Measurements from ENCODE around the gene HDLBP.

The HDLBP gene

DNA sequence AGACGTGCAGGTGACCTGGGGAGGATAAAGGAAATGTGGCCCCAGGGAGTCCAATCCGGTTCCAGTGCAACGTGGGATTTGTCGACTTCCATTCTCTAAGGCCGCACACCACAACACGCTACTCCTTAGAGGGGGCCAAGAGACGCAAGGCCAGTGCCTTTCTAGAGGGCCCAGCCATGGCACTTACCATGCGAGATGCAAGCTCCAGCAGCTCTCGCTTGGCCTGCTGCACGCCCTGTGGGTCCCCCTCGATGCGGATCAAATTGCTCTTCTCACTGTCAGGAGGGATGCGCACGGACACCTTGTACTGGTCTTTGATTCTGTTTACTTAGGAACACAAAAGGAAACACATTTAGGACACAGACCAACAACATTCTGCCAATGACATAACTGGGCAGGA, 65.8 kb downstream of the HDLBP start:
- DNase-seq = no peak

DNA sequence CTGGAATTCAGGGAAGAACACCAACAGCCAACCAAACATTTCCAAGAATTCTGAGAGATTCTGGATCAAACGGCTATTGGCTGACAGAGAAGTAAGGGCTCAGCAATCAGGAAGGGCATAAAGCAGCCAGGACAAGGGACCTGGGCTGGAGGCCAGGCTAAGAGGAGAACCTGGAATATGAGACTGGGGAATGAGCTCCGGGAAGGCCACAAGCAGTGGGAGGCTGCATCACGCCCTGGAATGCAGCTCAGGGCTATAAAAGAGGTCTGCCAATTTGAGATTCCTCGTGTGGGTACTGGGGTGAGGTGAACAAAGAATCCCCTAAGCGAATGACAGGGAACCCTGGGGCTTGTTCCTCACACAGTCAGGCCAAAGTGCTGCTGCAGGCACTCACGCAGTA, 66.6 kb downstream of the HDLBP start:
- DNase-seq = no peak

DNA sequence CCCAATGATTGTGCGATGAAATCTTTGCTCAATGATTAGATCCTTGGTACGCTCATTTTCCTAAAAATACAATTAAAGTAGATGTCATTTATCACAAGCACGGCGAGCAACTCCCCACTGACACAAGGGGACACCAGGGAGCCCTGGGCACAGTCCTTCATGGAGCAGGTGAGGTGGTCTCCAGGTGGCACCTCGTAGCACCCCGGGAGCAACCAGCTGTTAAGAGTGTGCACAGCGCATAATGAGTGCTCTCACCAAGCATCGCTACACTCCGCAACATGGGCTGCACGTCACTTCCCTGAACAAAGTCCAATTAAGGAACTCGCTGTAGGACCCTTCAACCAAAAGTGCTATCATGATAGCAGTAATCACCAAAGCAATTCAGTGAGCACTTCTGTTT, 67.2 kb downstream of the HDLBP start:
- no peak for DNase-seq

DNA sequence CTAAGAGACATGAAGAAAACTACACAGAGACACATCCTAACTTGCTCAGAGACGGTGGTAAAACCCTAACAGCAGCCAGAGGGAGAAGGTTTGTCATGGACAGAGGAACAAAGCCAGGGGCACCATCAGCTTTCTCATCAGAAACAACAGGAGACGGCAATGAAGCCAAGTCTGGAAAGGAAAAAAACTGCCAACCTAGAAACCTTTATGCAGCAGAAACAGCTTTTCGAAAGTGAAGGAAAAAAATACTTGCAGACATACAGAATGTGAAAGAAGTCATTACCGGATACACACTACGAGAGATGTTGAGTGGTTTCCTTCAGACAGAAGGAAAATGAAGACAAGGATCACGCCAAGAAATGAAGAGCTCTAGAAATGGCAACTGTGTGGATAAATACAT, 71.1 kb downstream of the HDLBP start:
- no peak for DNase-seq

DNA sequence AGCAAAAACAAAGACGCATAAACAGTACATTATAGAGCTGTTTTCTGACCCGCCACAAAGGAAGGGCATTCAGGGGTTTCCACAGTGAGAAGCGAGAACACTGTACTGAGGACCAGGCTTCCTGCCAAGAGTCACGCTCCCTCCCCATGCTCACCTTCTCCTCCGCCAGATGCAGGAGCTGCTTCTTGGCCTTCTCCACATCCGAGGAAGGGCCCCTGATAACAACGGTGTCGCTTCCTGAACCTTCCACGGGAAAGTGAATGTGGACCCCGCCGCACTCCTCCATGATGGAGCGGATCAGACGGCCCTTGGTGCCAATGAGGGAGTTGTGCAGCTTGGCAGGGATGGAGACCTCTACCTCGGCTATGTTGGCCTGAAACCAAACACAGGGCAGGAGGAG, 73.2 kb downstream of the HDLBP start:
- DNase-seq = no peak

DNA sequence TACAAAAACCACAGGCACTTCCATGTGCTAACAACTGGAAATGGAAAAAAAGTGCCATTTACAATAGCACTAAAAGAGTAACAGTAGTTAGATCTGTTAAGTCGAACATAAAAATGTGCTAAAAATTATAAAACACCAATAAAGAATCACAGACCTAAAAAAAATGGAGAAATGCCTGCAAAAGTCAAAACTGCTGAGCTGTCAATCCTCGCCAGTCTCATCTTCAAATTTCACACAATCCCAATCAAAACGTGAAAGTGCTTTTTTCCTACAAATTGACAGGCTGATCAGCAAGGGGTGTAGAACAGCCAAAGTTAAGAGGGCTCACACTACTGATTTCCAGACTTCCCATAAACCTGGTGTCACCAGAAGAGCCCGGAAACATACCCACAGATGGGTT, 73.8 kb downstream of the HDLBP start:
- DNase-seq = no peak

DNA sequence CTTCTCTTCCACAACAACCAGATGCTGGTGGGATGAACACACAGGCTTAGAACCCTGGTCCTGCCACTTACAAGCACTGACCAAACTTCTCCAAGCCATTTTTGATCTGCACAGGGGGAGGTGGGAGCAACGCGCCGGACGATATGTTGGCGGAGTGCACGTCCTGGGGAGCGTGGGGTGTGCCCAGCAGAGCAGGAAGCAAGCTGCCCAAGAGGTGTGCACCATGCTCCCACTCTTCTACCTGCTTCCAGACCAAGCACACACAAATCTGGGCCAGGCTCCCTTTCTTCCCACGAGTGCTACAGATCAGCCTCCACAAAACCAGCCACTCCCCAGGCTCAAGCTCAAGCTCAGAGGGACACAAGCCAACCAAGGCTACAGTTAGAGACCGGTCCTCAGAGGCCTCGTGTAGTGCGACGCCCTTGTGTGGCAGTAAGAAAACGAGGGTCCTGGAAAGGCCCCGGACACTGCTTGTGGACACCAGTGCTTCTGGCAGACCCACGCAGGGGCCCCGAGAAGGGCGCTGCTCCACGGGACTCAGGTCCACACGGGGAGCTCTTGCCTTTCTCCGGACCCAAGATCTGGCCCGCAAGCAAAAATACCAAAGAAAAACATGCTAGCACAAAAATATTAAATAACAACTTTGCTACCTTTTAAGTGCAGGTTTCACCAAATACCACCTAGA, 75.0 kb downstream of the HDLBP start:
- DNase-seq = no peak

DNA sequence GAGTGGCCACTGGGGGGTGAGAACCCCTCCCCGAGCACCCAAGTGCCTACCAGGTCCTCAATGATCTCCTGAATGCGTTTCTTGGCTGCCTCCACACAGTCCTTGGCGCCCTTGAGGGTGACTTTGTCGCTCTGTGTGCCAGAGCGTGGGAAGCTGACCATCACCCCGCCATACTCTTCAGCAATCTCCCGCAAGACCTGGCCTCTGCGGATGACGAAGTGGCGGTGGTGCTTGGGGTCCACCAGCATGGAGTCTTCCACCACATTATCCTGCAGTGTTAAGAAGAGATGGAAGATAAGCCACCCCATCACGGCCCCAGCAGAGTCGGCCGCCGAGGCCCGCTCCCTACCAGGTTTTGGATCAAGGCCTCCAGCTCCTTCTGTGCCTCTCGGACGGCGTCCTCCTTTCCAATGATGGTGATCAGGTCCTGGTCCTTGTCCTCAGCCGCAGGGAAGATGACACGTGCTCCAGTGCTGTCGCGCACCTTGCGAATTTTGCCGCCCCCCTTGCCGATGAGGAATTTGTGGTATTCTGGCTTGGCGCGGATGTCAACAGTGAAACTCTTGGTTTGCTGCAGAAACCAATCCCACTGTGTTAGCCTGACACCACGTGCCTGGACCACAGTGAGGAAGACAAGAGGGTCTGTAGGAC, 75.8 kb downstream of the HDLBP start:
- DNase-seq = no peak

DNA sequence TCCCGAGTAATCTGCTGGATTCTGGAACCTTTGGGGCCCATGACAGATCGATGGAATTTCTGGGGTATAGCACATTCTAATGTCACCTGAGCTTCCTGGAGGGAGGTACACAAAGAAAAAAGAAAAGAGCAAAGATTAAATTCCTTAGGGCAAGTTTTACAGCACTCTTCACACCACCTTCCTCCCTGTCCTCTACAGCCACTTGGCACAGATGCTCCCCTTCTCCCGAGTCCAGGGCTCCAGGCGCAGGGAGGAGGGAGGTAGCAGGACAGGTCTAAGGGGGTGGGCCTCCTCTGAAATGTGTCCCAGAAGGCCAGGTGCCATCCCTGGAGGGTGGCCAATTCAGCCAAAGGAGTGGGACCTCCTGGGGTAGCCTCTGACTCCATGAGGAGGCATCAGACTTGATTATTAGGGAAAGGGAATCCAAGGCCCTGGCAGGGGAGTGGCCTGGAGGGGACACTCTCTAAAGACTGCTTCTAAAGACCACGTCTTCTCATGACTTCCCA, 76.7 kb downstream of the HDLBP start:
- DNase-seq = no peak

DNA sequence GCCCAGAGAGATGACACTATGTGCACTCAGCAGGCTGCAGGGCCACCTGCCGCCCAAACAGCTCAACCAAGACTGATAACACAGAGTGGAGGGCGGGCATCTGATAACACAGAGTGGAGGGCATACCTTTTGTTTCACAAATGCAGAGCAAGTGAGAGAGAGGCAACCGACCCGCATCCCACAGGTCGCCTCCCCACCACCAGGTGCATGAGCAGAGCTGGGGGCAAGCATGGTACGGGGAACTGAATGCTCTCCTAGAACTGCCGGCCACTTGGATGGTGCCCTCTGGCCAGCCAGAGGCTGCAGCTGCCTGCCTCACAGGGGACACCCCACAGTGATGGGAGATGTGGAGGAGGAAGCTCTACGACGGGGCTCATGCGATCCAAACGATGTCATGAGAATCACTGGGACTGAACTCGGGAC, 77.5 kb downstream of the HDLBP start:
- DNase-seq = no peak

DNA sequence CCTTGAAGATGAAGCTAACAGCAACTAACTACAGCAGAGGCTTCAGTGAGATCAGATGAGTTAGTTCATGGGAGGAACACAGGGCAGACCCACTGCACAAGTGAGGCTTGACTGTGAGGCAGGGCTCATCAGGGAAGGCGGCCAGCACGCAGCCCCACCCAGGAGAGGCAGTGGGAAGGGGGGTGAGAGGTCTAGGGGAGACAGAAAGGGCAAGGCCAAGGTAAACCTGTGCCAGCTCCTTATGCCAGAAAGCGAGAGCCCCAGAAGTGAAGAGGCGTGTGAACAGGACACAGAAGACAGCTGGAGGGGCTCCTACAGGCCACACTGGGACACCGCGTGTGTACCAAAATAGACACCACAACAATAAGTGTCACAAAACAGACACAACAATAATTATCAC, 78.4 kb downstream of the HDLBP start:
- DNase-seq = no peak

DNA sequence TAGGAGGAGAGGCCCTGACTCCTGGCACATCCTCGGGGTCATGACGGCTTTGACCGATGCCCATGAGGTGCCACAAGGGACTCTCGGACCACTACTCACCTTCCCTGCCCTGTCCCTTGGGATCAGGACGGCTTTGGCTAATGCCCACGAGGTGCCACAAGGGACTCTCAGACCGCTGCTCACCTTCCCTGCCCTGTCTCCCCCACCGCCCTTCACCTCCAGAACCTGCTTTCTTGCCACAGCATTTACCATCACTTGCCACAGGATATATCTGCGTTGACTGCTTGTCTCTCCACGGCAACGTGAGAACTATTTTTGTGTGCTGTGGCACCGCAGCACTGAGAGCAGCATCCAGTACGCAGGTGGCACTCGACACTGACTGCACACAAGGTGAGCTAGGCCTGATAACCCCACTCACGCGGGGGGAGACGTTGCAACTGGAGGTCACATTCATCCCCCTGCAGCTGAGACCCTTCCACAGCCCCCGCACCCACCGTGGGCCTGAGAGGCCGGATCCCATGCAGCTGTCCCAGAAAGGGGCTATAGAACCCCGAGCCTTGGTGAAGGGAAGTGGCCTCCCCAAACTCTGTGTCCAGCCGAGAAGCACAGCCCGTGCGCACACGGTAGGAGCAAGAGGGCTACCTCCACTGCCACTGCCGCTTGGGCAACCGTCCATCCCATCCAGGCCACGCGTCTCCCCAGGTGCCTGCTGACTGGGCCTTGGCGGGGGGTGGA, 79.4 kb downstream of the HDLBP start:
- no peak for DNase-seq

DNA sequence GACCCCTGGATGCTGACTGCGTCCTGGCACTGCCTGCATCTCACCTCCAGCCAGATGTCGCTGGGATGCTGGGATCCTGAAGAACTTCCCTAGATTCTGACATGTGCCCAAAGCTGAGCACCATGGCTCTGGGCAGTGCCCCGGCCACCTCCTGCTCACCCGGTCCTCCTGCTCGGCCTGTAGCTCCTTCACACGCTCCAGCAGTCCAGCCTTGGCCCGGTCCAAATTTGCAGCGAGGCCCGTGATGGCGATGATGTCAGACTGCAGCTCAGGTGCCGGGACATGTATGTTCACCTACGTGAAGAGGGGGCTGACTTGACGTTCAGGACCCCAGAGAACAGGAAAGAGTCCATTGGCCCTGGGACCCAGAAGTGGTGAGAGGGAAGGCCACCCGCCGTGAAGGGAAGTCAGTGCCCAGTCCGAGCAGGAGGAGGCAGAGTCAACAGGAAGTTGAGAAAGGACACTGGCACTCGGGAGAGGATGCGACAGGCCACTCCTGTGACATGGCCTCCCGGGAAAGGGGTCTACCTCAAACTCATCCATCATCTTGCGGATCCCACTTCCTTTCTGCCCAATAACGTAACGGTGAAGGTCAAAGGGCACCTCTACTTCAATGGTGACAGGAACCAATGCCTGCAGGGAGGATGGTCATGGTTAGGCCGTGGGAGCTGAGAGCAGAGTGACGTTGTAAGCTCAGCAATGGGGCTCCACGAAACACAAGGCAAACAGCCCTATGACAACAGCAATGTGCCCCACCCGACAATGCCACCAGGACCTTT, 80.3 kb downstream of the HDLBP start:
- DNase-seq = no peak

DNA sequence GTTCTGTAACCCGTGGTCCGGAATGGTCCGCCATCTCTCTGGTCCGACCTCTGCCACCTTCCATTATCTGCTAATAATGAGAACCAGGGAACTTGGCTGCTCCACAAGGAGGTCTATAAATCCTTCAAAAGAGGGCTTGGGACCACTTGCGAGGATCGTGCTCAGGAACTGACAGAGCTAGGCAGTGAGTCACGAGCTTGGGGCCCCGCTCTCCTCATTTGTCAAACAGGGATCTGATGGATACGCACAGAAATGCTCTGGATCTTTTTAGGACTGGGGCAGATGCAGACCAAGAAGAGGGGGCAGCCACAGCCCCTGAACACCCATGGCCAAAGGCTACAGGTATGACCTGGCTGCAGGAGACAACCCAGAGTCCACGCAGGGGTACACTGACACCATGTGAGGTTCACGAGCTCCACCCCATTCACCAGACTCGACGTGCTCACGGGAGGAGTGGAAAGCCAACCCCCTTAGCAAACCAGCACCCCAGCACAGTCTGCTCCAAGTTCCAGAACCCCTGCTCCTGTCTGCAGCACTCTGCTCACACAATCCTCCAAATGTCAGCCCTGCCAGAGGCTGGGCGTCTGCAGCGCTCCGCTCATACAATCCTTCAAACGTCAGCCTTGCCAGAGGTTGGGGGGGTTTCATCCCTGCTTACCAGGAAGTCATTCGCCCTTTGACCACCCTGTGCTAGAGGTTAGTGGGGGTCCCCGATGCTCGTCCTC, 81.2 kb downstream of the HDLBP start:
- DNase-seq = no peak

DNA sequence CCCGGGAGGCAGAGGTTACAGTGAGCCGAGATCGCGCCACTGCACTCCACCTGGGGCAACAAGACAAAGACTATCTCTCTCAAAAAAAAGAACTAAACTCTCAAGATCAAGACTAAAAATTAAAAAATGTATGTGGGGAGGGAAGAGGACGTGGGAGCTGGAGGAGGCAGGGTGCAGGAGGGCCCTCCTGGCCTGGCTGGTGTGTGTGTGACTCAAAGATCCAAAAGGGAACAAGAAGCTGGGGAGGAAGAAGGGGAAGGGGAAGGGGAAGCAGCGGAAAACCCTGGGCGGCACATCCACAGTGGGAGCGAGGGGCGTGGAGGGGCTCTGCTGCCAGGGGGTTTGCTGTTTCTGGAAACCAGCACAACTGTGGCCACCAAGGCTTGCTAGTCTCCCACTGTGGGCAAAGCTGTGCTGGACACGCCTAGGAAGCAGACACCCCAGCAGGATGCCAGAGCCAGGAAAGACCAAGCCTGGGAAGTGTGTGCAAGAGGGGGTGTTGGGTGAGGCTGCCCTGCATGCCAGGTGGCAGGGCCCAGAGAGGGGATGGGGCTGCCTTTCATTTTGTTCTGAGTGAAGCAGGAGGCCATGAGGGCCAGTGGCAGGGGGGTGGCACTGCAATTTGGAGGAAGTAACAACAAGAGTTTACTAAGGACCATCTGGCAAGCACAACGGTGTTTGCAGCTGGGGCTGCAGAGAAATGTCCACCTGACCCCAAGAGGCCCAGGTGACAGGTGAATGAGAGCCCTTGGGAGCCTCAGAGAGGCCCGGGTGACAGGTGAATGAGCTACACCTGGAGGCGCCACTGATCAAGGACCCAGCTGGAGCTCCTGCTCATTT, 82.5 kb downstream of the HDLBP start:
- no peak for DNase-seq

DNA sequence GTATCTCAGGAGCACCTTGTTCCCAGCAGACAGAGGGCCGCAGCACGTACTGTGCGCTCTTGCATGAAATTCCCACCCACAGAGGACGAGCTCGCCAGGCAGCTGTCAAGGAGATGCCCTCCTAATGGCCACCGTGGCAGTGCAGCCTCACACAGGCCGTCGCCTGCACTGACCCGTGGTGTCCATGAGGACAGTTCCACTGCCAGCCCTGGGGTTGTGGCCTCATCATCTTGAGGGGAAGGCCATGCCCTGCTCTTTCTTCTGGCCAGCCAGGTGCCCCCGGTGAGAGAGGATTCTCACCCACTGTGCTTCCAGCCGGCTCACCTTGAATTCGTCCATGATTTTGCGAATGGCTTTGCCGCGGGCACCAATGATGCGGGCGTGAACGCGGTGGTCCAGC, 85.0 kb downstream of the HDLBP start:
- no peak for DNase-seq

DNA sequence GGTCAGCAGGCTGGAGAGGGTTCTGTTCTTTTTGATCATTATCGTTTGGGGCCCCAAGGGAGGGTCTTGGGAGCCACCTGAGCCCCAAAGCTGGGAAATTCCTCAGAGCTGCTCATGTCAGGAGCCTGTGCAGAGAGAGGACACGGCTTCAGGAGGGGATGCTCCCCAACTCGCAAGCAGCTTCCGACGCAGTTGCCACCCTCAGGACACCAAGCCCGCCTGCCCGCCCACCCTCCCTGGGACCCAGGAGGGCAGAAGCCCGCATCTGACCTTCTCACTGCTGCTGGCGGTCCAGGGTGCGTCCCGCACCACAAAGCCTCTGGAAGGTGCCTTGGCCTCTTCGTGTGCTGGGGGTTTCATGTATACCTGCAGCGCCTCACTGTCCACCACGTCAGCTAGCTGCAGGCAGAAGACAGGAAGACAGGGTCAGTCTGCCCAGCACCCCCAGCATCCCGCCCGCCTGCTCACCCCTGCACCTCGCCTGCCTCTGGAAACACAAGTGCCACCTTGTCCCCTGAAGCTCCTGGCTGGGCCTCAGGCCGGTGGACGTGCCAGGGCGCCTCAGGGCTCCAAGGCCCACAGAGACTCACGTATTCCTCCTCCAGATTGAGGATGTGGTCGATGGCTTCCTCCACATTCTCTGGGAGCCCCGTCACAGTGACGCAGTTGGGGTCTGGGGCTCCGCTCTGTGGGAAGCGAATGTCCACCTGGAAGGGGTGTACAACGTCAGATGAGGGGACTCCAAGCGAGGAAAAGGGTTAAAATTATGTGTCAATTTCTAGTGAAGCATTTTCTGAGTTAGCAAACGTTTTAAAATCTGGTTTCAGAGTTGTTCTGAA, 85.7 kb downstream of the HDLBP start:
- DNase-seq = no peak

DNA sequence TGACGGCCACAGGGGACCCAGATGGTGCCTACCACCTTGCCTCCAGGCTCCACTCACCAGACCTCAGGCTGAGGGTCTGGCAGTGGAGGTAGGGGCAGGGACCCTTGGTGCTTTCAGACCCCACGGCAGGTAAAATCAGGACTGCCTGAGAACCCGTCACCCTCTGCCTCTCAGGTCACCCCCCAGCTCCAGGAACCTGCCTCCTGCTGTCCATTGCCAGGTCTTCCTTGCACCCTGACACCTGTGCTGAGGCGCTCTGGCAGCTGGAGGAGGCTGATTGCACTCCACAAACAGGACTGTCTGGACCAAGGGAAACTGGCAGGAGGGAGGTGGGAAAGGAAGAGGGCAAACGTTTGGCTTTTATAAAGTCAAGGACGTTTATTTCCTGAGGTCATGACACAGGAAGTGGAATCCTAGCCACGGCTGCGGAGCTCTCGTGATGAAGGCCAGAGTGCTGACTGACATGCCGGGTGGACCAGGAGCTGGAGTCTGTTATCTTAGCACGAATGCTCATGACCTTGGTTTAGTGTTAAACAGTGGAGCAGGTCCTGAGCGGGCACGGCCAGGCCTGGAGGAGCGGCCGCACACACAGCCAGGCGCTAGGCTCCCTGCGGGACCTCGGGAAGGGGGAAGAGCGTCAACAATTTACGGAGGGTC, 86.5 kb downstream of the HDLBP start:
- no peak for DNase-seq

DNA sequence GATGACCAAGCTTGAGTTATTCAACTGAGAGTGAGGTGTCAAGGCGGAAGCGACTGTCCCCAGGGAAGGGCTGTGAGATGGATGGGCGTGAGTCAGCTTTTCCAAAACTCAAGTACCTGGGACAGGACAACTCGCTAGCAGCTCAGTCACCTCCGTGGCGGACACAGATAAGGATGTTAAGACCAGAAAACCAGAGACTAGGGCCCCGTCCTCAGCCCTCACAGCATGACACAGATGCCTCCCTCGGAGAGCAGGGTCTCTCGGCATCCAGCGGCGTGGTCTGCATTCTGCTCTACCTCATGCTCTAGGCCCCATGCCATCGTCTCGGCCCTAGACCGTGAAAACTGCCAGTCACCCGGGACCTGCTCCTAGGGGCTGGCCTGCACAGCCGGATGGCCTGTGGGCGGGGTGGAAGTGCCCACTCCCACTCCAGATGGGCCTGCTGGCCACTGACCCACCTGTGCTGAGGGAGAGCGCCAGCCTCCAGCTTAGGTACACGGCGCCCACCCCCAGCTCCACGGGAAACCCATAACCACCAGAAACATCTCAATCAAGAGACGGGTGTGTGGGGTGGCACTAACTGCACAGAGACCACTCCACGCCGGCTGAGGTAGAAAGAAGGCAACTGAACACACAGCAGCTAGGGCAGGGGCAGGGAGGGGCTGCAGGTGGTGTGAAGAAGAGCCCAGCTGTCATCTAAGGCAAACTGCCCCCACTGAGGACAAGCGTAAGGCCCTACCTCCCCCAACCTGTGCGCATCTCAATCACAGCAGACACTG, 87.2 kb downstream of the HDLBP start:
- no peak for DNase-seq

Data from NCI-H82 (cell line).